Suprapubic skin (tissue), 4 donors: Measurements from ENCODE around the gene PRSS8. TPM values are rescaled to one million over a fixed set of nuclear protein-coding genes. Genes with fewer than 3 reads are reported as not detected.
"Not testable (repeated sequence)": the region's sequence is repeated elsewhere in the genome, so short reads cannot be mapped to it uniquely, and the experiment has no call there.

Source experiments
- DNase-seq, 2 donors: peaks; one replicate each; pipeline ENCODE4 v3.0.0-alpha.2; 2019; ENCODE audit warnings: low spot score in 2 of 2
- H3K27ac ChIP-seq: fragments of 200-600 bp; sonication (generic); one replicate; pipeline ENCODE4 v1.5.1; 2019
- H3K27me3 ChIP-seq: fragments of 200-600 bp; sonication (generic); one replicate; pipeline ENCODE4 v1.5.1; 2019
- H3K36me3 ChIP-seq: fragments of 200-600 bp; sonication (generic); one replicate; pipeline ENCODE4 v1.5.1; 2019
- H3K4me1 ChIP-seq: fragments of 200-600 bp; sonication (generic); one replicate; pipeline ENCODE4 v1.5.1; 2019
- H3K4me3 ChIP-seq: fragments of 200-600 bp; sonication (generic); one replicate; pipeline ENCODE4 v1.5.1; 2019; ENCODE audit warnings: mild to moderate bottlenecking
- H3K9me3 ChIP-seq: fragments of 200-600 bp; sonication (generic); one replicate; pipeline ENCODE4 v1.5.1; 2019
- CTCF ChIP-seq, 2 donors: fragments of 200-600 bp in 1 of 2; fragments of 450-650 bp in 1 of 2; sonication (generic) in 1 of 2; IDR thresholded peaks; one replicate each; pipeline ENCODE4 v1.5.1; 2016 to 2019; ENCODE audit warnings: antibody characterized with exemption in 2 of 2, mild to moderate bottlenecking in 1 of 2, moderate library complexity in 1 of 2
- EP300 ChIP-seq: sonication (generic); formaldehyde crosslinking; IDR thresholded peaks from one replicate; pipeline ENCODE4 v1.6.1; 2017; ENCODE audit warnings: antibody characterized with exemption
- POLR2A ChIP-seq, 2 donors: fragments of 450-650 bp; IDR thresholded peaks; one replicate each; pipeline ENCODE4 v1.6.1; 2017; ENCODE audit warnings: antibody characterized with exemption in 2 of 2, mild to moderate bottlenecking in 2 of 2, moderate library complexity in 2 of 2
- POLR2AphosphoS5 ChIP-seq, 3 donors: sonication (generic); formaldehyde crosslinking; IDR thresholded peaks; one replicate each; pipeline ENCODE4 v1.6.1; 2017; ENCODE audit warnings: antibody characterized with exemption in 3 of 3
- WGBS: methylation state at CpG from one replicate; pipeline ENCODE4 v1.1.5; 2018; 5-methylcytosine and 5-hydroxymethylcytosine counted together
- total RNA-seq, 4 donors: library from RNA; depleted of rRNA; stranded (reverse); fragments of >200 nt; gene quantifications; one replicate each; pipeline ENCODE4 v1.1.0, GENCODE V29; 2016

The PRSS8 gene
- total RNA-seq, 4 donors from 2014 or later, result 46.3 to 168 (median 140) TPM

- Histone ChIP-seq H3K4me1 (no peaks in the 10 kb centered on the region), H3K36me3 (no peaks in the 10 kb centered on the region), H3K27ac (no peak overlapping the region), H3K4me3 (no peak overlapping the region), H3K9me3 (no peaks in the 10 kb centered on the region), H3K27me3 (no peaks in the 10 kb centered on the region)
- TF ChIP-seq EP300 (no peak), CTCF (IDR thresholded peaks at IDR 0.05) (no peak), POLR2A (IDR thresholded peaks at IDR 0.05) (no peak), POLR2AphosphoS5 (IDR thresholded peaks at IDR 0.05) (no peak)
- no peak for DNase-seq
- WGBS, result 71% methylated on average over 2 of the region's 2 CpGs
Measured at GRCh38 chr16:31168848-31169247, 33.3 kb upstream of the PRSS8 start.

- no peak for TF ChIP-seq POLR2A (IDR thresholded peaks at IDR 0.05)
- TF ChIP-seq CTCF (IDR thresholded peaks at IDR 0.05), result no peak
- no peak for TF ChIP-seq POLR2AphosphoS5 (IDR thresholded peaks at IDR 0.05)
- TF ChIP-seq EP300, result no peak
- no peaks in the 10 kb centered on the region for H3K9me3 ChIP-seq
- WGBS, result 90% methylated on average over 8 of the region's 8 CpGs
- H3K27me3 ChIP-seq, result no peaks in the 10 kb centered on the region
- H3K4me3 ChIP-seq, result no peak overlapping the region
- no peak overlapping the region for H3K27ac ChIP-seq
- H3K36me3 ChIP-seq, result no peaks in the 10 kb centered on the region
- H3K4me1 ChIP-seq, result no peaks in the 10 kb centered on the region
- no peak for DNase-seq
Measured at GRCh38 chr16:31167315-31167714, 31.8 kb upstream of the PRSS8 start.

- Histone ChIP-seq H3K27ac (no peak overlapping the region), H3K4me1 (no peaks in the 10 kb centered on the region), H3K36me3 (no peaks in the 10 kb centered on the region), H3K4me3 (no peak overlapping the region), H3K27me3 (no peaks in the 10 kb centered on the region), H3K9me3 (no peaks in the 10 kb centered on the region)
- DNase-seq, result no peak
- WGBS, result 39% methylated on average over 8 of the region's 8 CpGs
- TF ChIP-seq POLR2AphosphoS5 (IDR thresholded peaks at IDR 0.05), result no peak
- no peak for TF ChIP-seq POLR2A (IDR thresholded peaks at IDR 0.05)
- TF ChIP-seq CTCF (IDR thresholded peaks at IDR 0.05), result no peak
- TF ChIP-seq EP300, result no peak
Measured at GRCh38 chr16:31157136-31157535, 21.6 kb upstream of the PRSS8 start.

- not testable (repeated sequence) for DNase-seq, H3K27ac ChIP-seq, H3K9me3 ChIP-seq, H3K4me3 ChIP-seq, H3K36me3 ChIP-seq, H3K27me3 ChIP-seq
- WGBS, result 76% methylated on average over 6 of the region's 6 CpGs
- H3K4me1 ChIP-seq, result peaks cover 20% of the 10 kb centered on the region
Measured at GRCh38 chr16:31150976-31151375, 15.4 kb upstream of the PRSS8 start.

GRCh38 chr16:31149894-31150890 is 14.7 kb upstream of the PRSS8 start, which contains the start of gene PRSS36:
Gene PRSS36 (minus strand): TSS chr16:31150066. CDS start chr16:31150035, 31 bp downstream.
- peaks cover 5% of the 10 kb centered on the region for H3K27me3 ChIP-seq
- DNase-seq, result no peak
- no peak within 1 kb of the TSS for H3K4me3 ChIP-seq
- no peaks in the 10 kb centered on the region for H3K9me3 ChIP-seq
- H3K36me3 ChIP-seq, result no peaks in the 10 kb centered on the region
- peaks cover 20% of the 10 kb centered on the region for H3K4me1 ChIP-seq
- no peak within 1 kb of the TSS for H3K27ac ChIP-seq
- 76% methylated on average over 11 of the region's 11 CpGs for WGBS
- TF ChIP-seq EP300, result no peak
- no peak for TF ChIP-seq POLR2A (IDR thresholded peaks at IDR 0.05)
- no peak for TF ChIP-seq CTCF (IDR thresholded peaks at IDR 0.05)
